Measurements from ENCODE around the gene SH2D3C. TPM values are rescaled to one million over a fixed set of nuclear protein-coding genes. Genes with fewer than 3 reads are reported as not detected.

SH2D3C gene
- total and polyA plus RNA-seq, 4 donors: 34.5 to 51.5 (median 42.0) TPM

GRCh38 chr9:127817881-127818434, 39.5 kb upstream of the SH2D3C start:
- no peak overlapping the region for H3K27ac ChIP-seq (ENCODE audit: low read depth in 1 of 2, low read length in 1 of 2)
- WGBS, 2 donors: 83 to 85% methylated on average over 17 of the region's 17 CpGs
- no peak for ATAC-seq (ENCODE audit: insufficient read depth, low FRiP score)

GRCh38 chr9:127816728-127817127, 38.3 kb upstream of the SH2D3C start:
- DNase-seq (no peak), ATAC-seq (ENCODE audit: insufficient read depth, low FRiP score) (no peak)
- Histone ChIP-seq H3K4me1 (ENCODE audit: control insufficient read depth in 5 of 5, insufficient read depth in 5 of 5, low read length in 5 of 5) (no peaks in the 10 kb centered on the region), H3K36me3 (ENCODE audit: control insufficient read depth in 4 of 4, insufficient read depth in 4 of 4, low read length in 4 of 4) (peaks cover 19 to 74% (median 31%) of the 10 kb centered on the region in 4 donors), H3K27me3 (ENCODE audit: control insufficient read depth in 3 of 3, insufficient read depth in 3 of 3, low read length in 2 of 3) (no peaks in the 10 kb centered on the region), H3K9me3 (ENCODE audit: control insufficient read depth in 4 of 4, insufficient read depth in 3 of 4, low read length in 3 of 4) (no peaks in the 10 kb centered on the region), H3K4me3 (no peak overlapping the region), H3K9ac (ENCODE audit: insufficient read depth in 1 of 2, low read length in 2 of 2) (no peak overlapping the region), H3K27ac (ENCODE audit: low read depth in 1 of 2, low read length in 1 of 2) (no peak overlapping the region)
- WGBS, 2 donors: 85 to 89% methylated on average over 8 of the region's 8 CpGs
- no peak for TF ChIP-seq CTCF (IDR thresholded peaks at IDR 0.05; ENCODE audit: control extremely low read depth, extremely low read depth)

More at GRCh38 chr9:127817881-127818434, 39.5 kb upstream of the SH2D3C start:
- Histone ChIP-seq H3K4me3 (no peak overlapping the region), H3K9me3 (ENCODE audit: control insufficient read depth in 4 of 4, insufficient read depth in 3 of 4, low read length in 3 of 4) (no peaks in the 10 kb centered on the region), H3K4me1 (ENCODE audit: control insufficient read depth in 5 of 5, insufficient read depth in 5 of 5, low read length in 5 of 5) (no peaks in the 10 kb centered on the region), H3K27me3 (ENCODE audit: control insufficient read depth in 3 of 3, insufficient read depth in 3 of 3, low read length in 2 of 3) (no peaks in the 10 kb centered on the region), H3K9ac (ENCODE audit: insufficient read depth in 1 of 2, low read length in 2 of 2) (no peak overlapping the region), H3K36me3 (ENCODE audit: control insufficient read depth in 4 of 4, insufficient read depth in 4 of 4, low read length in 4 of 4) (peaks cover 13 to 66% (median 30%) of the 10 kb centered on the region in 4 donors)
- DNase-seq: no peak
- no peak for TF ChIP-seq CTCF (IDR thresholded peaks at IDR 0.05; ENCODE audit: control extremely low read depth, extremely low read depth)

DNA sequence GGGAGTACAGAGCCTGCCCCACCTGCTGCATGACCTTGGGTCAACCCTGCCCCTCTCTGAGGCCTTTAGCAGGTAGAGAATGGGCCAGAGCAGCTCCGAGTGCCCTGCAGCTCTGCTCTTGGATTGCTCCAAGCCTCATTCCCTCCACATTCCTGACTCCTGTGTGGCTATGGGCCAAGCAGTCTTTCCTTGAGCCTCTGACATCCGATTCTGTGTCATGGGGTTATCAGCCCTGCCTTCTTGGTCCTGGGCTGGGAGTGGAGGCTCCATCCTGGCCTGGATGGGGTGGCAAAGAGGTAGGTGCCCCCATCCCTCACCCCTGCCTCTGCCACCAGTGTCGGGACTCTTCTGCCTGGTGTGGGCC, 37.9 kb upstream of the SH2D3C start:
- ATAC-seq (ENCODE audit: insufficient read depth, low FRiP score) (no peak), DNase-seq (no peak)
- no peak for TF ChIP-seq CTCF (IDR thresholded peaks at IDR 0.05; ENCODE audit: control extremely low read depth, extremely low read depth)
- Histone ChIP-seq H3K36me3 (ENCODE audit: control insufficient read depth in 4 of 4, insufficient read depth in 4 of 4, low read length in 4 of 4) (peaks cover 20 to 74% (median 31%) of the 10 kb centered on the region in 4 donors), H3K27ac (ENCODE audit: low read depth in 1 of 2, low read length in 1 of 2) (no peak overlapping the region), H3K9me3 (ENCODE audit: control insufficient read depth in 4 of 4, insufficient read depth in 3 of 4, low read length in 3 of 4) (no peaks in the 10 kb centered on the region), H3K9ac (ENCODE audit: insufficient read depth in 1 of 2, low read length in 2 of 2) (no peak overlapping the region), H3K27me3 (ENCODE audit: control insufficient read depth in 3 of 3, insufficient read depth in 3 of 3, low read length in 2 of 3) (no peaks in the 10 kb centered on the region), H3K4me3 (no peak overlapping the region), H3K4me1 (ENCODE audit: control insufficient read depth in 5 of 5, insufficient read depth in 5 of 5, low read length in 5 of 5) (no peaks in the 10 kb centered on the region)
- 61 to 89% methylated on average over 3 of the region's 3 CpGs for WGBS, 2 donors
